Esophagus muscularis mucosa (tissue), 3 donors: ENCODE results near the gene DEGS2.

ENCODE experiments used
- POLR2A ChIP-seq: fragments of 450-650 bp; IDR thresholded peaks from one replicate; pipeline ENCODE4 v1.6.1; 2017; ENCODE audit warnings: antibody characterized with exemption, moderate library complexity, mild to moderate bottlenecking, low read depth
- POLR2AphosphoS5 ChIP-seq, 2 donors: sonication (generic); formaldehyde crosslinking; IDR thresholded peaks; one replicate each; pipeline ENCODE4 v1.6.1; 2017; ENCODE audit warnings: antibody characterized with exemption in 2 of 2
- TF ChIP-seq, protein P1 (sequence below), 3 experiments: fragments of 200-600 bp in 2 of 3; fragments of 450-650 bp in 1 of 3; sonication (generic) in 2 of 3; IDR thresholded peaks; one replicate each; pipeline ENCODE4 v1.5.1; 2017 to 2019; ENCODE audit warnings: antibody characterized with exemption in 3 of 3, mild to moderate bottlenecking in 2 of 3, moderate library complexity in 1 of 3

DNA sequence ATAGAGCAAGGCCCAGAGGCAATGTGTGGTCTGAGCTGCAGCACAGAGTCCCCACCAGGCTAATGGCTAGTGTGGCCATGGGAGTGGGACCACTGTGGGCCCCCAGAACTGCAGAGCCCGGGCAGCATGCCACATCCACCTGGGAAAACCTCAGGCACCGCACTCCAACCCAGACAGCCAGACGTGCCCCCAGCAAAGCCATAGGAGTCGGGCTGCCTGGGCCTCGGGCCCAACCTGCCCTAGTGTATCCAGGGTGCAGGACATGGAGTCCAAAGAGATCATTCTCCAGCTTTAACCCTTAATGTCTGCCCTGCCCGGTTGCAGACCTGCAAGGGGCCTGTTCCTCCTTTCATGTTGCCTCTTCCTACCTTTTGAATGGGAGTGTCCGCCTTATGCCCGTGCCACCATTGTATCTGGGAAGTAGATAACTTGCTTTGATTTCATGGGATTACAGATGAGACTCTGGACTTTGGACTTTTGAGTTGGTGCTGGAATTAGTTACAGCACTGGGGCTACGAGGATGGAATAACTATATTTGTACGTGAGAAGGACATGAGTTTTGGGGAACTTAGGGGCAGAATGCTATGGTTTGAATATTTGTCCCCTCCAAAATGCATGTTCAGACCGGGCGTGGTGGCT is 29.1 kb upstream of the DEGS2 start:
- no peak for TF ChIP-seq POLR2A
- TF ChIP-seq, protein P1, sequence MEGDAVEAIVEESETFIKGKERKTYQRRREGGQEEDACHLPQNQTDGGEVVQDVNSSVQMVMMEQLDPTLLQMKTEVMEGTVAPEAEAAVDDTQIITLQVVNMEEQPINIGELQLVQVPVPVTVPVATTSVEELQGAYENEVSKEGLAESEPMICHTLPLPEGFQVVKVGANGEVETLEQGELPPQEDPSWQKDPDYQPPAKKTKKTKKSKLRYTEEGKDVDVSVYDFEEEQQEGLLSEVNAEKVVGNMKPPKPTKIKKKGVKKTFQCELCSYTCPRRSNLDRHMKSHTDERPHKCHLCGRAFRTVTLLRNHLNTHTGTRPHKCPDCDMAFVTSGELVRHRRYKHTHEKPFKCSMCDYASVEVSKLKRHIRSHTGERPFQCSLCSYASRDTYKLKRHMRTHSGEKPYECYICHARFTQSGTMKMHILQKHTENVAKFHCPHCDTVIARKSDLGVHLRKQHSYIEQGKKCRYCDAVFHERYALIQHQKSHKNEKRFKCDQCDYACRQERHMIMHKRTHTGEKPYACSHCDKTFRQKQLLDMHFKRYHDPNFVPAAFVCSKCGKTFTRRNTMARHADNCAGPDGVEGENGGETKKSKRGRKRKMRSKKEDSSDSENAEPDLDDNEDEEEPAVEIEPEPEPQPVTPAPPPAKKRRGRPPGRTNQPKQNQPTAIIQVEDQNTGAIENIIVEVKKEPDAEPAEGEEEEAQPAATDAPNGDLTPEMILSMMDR (IDR thresholded peaks at IDR 0.05): no peak
- TF ChIP-seq POLR2AphosphoS5 (IDR thresholded peaks at IDR 0.05): no peak
